Measurements from ENCODE around the gene SLIT2. TPM values are rescaled to one million over a fixed set of nuclear protein-coding genes. Genes with fewer than 3 reads are reported as not detected.
A peak's percentile ranks its signal among the peaks of the same experiment; 100 is the strongest.

Gene SLIT2
- total and polyA plus RNA-seq, 2 donors from 2014 or later, result 9.2 to 11.5 TPM

DNA sequence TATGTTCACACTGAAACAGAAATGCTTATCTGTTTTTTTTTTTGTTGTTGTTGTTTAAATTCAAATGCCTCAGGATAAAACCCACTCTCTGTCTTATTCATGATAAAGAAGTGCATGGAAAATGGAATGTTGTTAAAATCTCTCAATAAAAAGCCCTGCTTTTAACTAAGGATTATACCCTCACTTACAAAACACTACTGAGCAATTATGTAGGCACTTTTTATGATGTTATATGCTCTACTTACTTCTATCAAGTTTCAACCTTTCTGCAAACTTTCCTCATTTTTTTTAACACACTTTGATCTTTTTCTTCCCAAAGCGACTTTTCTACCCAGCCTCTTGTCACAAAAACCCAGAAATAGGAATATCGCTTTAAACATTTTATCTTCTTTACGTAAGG lies 26.5 kb downstream of the SLIT2 start:
- Histone ChIP-seq H3K9ac (ENCODE audit: low read length in 3 of 3) (no peak overlapping the region), H3K4me1 (ENCODE audit: control insufficient read depth in 2 of 3, insufficient read depth in 2 of 3, low read depth in 1 of 3, low read length in 3 of 3) (no peaks in the 10 kb centered on the region), H3K4me3 (ENCODE audit: low read length in 3 of 3) (no peak overlapping the region), H3K27ac (ENCODE audit: low read depth in 2 of 2, low read length in 2 of 2) (no peak overlapping the region), H3K27me3 (ENCODE audit: control insufficient read depth, insufficient read depth, low read length) (no peaks in the 10 kb centered on the region), H3K36me3 (ENCODE audit: control insufficient read depth in 2 of 3, insufficient read depth in 3 of 3, low read length in 3 of 3) (no peaks in the 10 kb centered on the region), H3K9me3 (ENCODE audit: control insufficient read depth in 2 of 3, insufficient read depth in 1 of 3, low read length in 3 of 3) (no peaks in the 10 kb centered on the region)
- FAIRE-seq, result no peak
- TF ChIP-seq, protein P1, sequence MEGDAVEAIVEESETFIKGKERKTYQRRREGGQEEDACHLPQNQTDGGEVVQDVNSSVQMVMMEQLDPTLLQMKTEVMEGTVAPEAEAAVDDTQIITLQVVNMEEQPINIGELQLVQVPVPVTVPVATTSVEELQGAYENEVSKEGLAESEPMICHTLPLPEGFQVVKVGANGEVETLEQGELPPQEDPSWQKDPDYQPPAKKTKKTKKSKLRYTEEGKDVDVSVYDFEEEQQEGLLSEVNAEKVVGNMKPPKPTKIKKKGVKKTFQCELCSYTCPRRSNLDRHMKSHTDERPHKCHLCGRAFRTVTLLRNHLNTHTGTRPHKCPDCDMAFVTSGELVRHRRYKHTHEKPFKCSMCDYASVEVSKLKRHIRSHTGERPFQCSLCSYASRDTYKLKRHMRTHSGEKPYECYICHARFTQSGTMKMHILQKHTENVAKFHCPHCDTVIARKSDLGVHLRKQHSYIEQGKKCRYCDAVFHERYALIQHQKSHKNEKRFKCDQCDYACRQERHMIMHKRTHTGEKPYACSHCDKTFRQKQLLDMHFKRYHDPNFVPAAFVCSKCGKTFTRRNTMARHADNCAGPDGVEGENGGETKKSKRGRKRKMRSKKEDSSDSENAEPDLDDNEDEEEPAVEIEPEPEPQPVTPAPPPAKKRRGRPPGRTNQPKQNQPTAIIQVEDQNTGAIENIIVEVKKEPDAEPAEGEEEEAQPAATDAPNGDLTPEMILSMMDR (IDR thresholded peaks at IDR 0.05; ENCODE audit: borderline replicate concordance, extremely low read depth, insufficient read depth), result no peak
- intact Hi-C loops (cut with DNase I), result no loop called here
- DNase-seq, result no peak

DNA sequence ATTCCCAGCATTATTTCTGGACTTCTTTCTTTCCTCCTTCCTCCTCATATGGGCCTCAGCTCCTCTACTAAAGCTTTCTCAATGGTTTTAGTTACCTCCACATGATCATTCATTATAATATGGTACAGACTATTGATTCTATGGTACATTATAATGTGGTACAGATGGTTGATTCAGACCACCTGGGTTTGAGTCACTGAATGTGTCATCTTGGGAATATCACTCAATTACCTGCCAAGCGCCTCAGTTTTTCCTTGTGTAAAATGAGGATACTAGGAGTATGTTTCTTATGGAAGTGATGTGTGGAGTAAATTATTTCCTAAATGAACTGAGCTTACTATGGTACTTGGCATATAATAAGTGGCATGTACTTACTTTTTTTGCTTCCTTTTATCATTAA lies 27.7 kb downstream of the SLIT2 start:
- Histone ChIP-seq H3K9me3 (ENCODE audit: control insufficient read depth in 2 of 3, insufficient read depth in 1 of 3, low read length in 3 of 3) (no peaks in the 10 kb centered on the region), H3K27ac (ENCODE audit: low read depth in 2 of 2, low read length in 2 of 2) (no peak overlapping the region), H3K4me1 (ENCODE audit: control insufficient read depth in 2 of 3, insufficient read depth in 2 of 3, low read depth in 1 of 3, low read length in 3 of 3) (no peaks in the 10 kb centered on the region), H3K9ac (ENCODE audit: low read length in 3 of 3) (no peak overlapping the region), H3K36me3 (ENCODE audit: control insufficient read depth in 2 of 3, insufficient read depth in 3 of 3, low read length in 3 of 3) (no peaks in the 10 kb centered on the region), H3K27me3 (ENCODE audit: control insufficient read depth, insufficient read depth, low read length) (no peaks in the 10 kb centered on the region), H3K4me3 (ENCODE audit: low read length in 3 of 3) (no peak overlapping the region)
- no peak for DNase-seq
- intact Hi-C loops (cut with DNase I), result no loop called here
- TF ChIP-seq, protein P1 (IDR thresholded peaks at IDR 0.05; ENCODE audit: borderline replicate concordance, extremely low read depth, insufficient read depth), result no peak
- no peak for FAIRE-seq

DNA sequence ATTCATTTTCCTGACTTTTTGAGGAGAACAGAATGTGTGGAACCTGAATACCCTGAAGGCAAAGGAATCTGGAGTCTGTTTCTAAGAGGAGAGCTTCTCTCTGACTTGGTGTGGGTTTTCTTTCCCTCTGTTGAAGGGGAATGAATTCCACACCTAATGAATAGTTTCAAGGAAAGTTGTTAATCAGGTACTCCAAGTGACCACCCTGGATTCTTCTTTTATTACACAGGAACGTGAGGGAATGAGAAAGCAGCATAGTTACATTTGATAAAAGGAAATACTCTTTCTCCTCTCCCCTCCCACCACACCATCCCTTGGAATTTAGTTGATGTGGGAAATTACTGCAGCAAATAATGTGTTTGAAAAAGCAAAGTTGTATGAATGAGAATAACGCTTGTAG lies 29.7 kb downstream of the SLIT2 start:
- intact Hi-C loops (cut with DNase I), result no loop called here
- Histone ChIP-seq H3K9ac (ENCODE audit: low read length in 3 of 3) (no peak overlapping the region), H3K27me3 (ENCODE audit: control insufficient read depth, insufficient read depth, low read length) (no peaks in the 10 kb centered on the region), H3K9me3 (ENCODE audit: control insufficient read depth in 2 of 3, insufficient read depth in 1 of 3, low read length in 3 of 3) (no peaks in the 10 kb centered on the region), H3K36me3 (ENCODE audit: control insufficient read depth in 2 of 3, insufficient read depth in 3 of 3, low read length in 3 of 3) (no peaks in the 10 kb centered on the region), H3K27ac (ENCODE audit: low read depth in 2 of 2, low read length in 2 of 2) (no peak overlapping the region), H3K4me3 (ENCODE audit: low read length in 3 of 3) (no peak overlapping the region), H3K4me1 (ENCODE audit: control insufficient read depth in 2 of 3, insufficient read depth in 2 of 3, low read depth in 1 of 3, low read length in 3 of 3) (no peaks in the 10 kb centered on the region)
- no peak for FAIRE-seq
- peak in 2 of 5 donors; percentile 52 to 56 for DNase-seq
- TF ChIP-seq, protein P1 (IDR thresholded peaks at IDR 0.05; ENCODE audit: borderline replicate concordance, extremely low read depth, insufficient read depth), result no peak

DNA sequence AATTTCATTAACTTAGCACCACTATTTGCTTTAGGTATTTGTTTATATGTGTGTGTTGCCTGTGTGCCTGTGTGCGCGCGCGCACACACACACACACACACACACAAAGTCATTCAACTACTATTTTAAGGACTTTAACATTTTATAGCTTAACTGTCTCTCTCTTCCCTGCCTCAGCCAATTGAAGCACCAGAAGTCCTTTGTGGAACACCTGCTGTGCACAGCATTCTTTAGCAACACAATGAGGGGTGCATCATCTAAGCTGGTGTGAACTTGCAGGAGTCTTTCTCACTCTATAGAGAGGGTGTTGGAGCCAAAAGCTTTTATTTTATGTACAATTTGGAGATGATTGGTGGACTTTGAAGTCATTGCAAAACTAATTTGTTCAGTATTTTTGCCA lies 31.3 kb downstream of the SLIT2 start:
- TF ChIP-seq, protein P1 (IDR thresholded peaks at IDR 0.05; ENCODE audit: borderline replicate concordance, extremely low read depth, insufficient read depth), result no peak
- H3K9me3 ChIP-seq (ENCODE audit: control insufficient read depth in 2 of 3, insufficient read depth in 1 of 3, low read length in 3 of 3), result no peaks in the 10 kb centered on the region
- no peak for DNase-seq
- H3K4me3 ChIP-seq (ENCODE audit: low read length in 3 of 3), result no peak overlapping the region
- H3K4me1 ChIP-seq (ENCODE audit: control insufficient read depth in 2 of 3, insufficient read depth in 2 of 3, low read depth in 1 of 3, low read length in 3 of 3), result no peaks in the 10 kb centered on the region
- H3K9ac ChIP-seq (ENCODE audit: low read length in 3 of 3), result no peak overlapping the region
- no peak overlapping the region for H3K27ac ChIP-seq (ENCODE audit: low read depth in 2 of 2, low read length in 2 of 2)
- FAIRE-seq, result no peak
- no peaks in the 10 kb centered on the region for H3K36me3 ChIP-seq (ENCODE audit: control insufficient read depth in 2 of 3, insufficient read depth in 3 of 3, low read length in 3 of 3)
- intact Hi-C loops (cut with DNase I), result no loop called here
- no peaks in the 10 kb centered on the region for H3K27me3 ChIP-seq (ENCODE audit: control insufficient read depth, insufficient read depth, low read length)
